IMR-90 (cell line): ENCODE results near the gene TEX53. TPM values are rescaled to one million over a fixed set of nuclear protein-coding genes. Genes with fewer than 3 reads are reported as not detected.

Experiments
- ATAC-seq: fragments of 200-7000 bp; cut with Tn5 transposase; 2 replicates; pipeline ENCODE4 v1.9.1; 2020; ENCODE audit warnings: low read depth, mild to moderate bottlenecking, moderate library complexity
- BruUV-seq: library from RNA; stranded (reverse); fragments of 400-500 nt; replicated peaks from 2 replicates; lab custom pipeline; 2021; lab: Mats Ljungman, UMichigan
- CTCF ChIA-PET: fragments of 300-600 bp; formaldehyde crosslinking; extraction: SDS; loops from one replicate; lab custom pipeline; 2021; ENCODE audit warnings: antibody characterized with exemption; lab: Yijun Ruan, JAX
- POLR2A ChIA-PET: fragments of 300-600 bp; sonication (Branson Sonifier 250); formaldehyde crosslinking; loops from one replicate; lab custom pipeline; 2022; ENCODE audit warnings: antibody characterized with exemption; ENCODE audit not compliant: unreplicated experiment; lab: Charles Lee
- DNase-seq: peaks from one replicate; pipeline ENCODE4 v3.0.0; 2013
- H2AFZ ChIP-seq: replicated peaks from 2 replicates; pipeline ENCODE3; 2013; ENCODE audit warnings: low read length, mild to moderate bottlenecking; ENCODE audit not compliant: poor library complexity
- H2AK5ac ChIP-seq: 2 replicates; pipeline ENCODE4 v1.6.1; 2013; ENCODE audit warnings: low read depth, low read length, inconsistent platforms
- H2AK9ac ChIP-seq: replicated peaks from 2 replicates; pipeline ENCODE3; 2013; ENCODE audit warnings: mild to moderate bottlenecking, low read depth, low read length, moderate library complexity; ENCODE audit not compliant: poor library complexity
- H2BK120ac ChIP-seq: 2 replicates; pipeline ENCODE4 v1.6.1; 2013; ENCODE audit warnings: low read depth, low read length, inconsistent platforms
- H2BK15ac ChIP-seq: 3 replicates; pipeline ENCODE4 v1.6.1; 2013; ENCODE audit warnings: low read depth, low read length, inconsistent platforms
- H2BK20ac ChIP-seq: 2 replicates; pipeline ENCODE4 v1.6.1; 2013; ENCODE audit warnings: low read depth, mild to moderate bottlenecking, inconsistent platforms, low read length, moderate library complexity
- H2BK5ac ChIP-seq: 2 replicates; pipeline ENCODE4 v1.6.1; 2013; ENCODE audit warnings: mild to moderate bottlenecking, low read depth, low read length, inconsistent platforms; ENCODE audit not compliant: poor library complexity, severe bottlenecking
- H3K14ac ChIP-seq: replicated peaks from 2 replicates; pipeline ENCODE4 v1.6.1; 2013; ENCODE audit warnings: low read depth, low read length, inconsistent platforms
- H3K18ac ChIP-seq: 2 replicates; pipeline ENCODE4 v1.6.1; 2013; ENCODE audit warnings: low read depth, low read length, control low read depth
- H3K23ac ChIP-seq: 2 replicates; pipeline ENCODE4 v1.6.1; 2013; ENCODE audit warnings: low read depth, low read length, inconsistent platforms
- H3K27ac ChIP-seq: 2 replicates; pipeline ENCODE4 v1.5.1; 2013; ENCODE audit warnings: mild to moderate bottlenecking, control low read depth, low read length; ENCODE audit not compliant: insufficient read depth
- H3K27me3 ChIP-seq: 2 replicates; pipeline ENCODE4 v1.6.1; 2013; ENCODE audit warnings: low read length; ENCODE audit not compliant: control insufficient read depth, insufficient read depth
- H3K36me3 ChIP-seq: 2 replicates; pipeline ENCODE4 v1.6.1; 2013; ENCODE audit warnings: low read length, mixed read lengths; ENCODE audit not compliant: control insufficient read depth, insufficient read depth
- H3K4ac ChIP-seq: 2 replicates; pipeline ENCODE4 v1.6.1; 2013; ENCODE audit warnings: low read depth, low read length, inconsistent platforms
- H3K4me1 ChIP-seq: 2 replicates; pipeline ENCODE4 v1.6.1; 2013; ENCODE audit warnings: low read length, mixed read lengths; ENCODE audit not compliant: control insufficient read depth, insufficient read depth
- H3K4me2 ChIP-seq: 2 replicates; pipeline ENCODE4 v1.6.1; 2013; ENCODE audit warnings: low read depth, mild to moderate bottlenecking, control low read depth, low read length, moderate library complexity
- H3K4me3 ChIP-seq: 2 replicates; pipeline ENCODE4 v1.5.1; 2013; ENCODE audit warnings: low read depth, mild to moderate bottlenecking, control low read depth, low read length, moderate library complexity; ENCODE audit not compliant: insufficient read depth
- H3K56ac ChIP-seq: 2 replicates; pipeline ENCODE4 v1.6.1; 2013; ENCODE audit warnings: low read length, inconsistent platforms; ENCODE audit not compliant: insufficient read depth; ENCODE audit errors: extremely low read depth
- H3K79me1 ChIP-seq, 2 experiments: 2 replicates each; pipeline ENCODE4 v1.6.1; 2013; ENCODE audit warnings: low read length in 2 of 2, inconsistent platforms in 1 of 2, low read depth in 1 of 2
- H3K9ac ChIP-seq: 2 replicates; pipeline ENCODE4 v1.6.1; 2013; ENCODE audit warnings: low read depth, low read length, control low read depth
- H3K9me1 ChIP-seq: 2 replicates; pipeline ENCODE4 v1.6.1; 2013; ENCODE audit warnings: low read length, inconsistent platforms; ENCODE audit not compliant: insufficient read depth
- H3K9me3 ChIP-seq: 2 replicates; pipeline ENCODE4 v1.6.1; 2013; ENCODE audit warnings: low read length; ENCODE audit not compliant: control insufficient read depth, insufficient read depth
- H4K20me1 ChIP-seq: 2 replicates; pipeline ENCODE4 v1.6.1; 2013; ENCODE audit warnings: low read length, inconsistent platforms; ENCODE audit not compliant: insufficient read depth
- H4K5ac ChIP-seq: 2 replicates; pipeline ENCODE4 v1.6.1; 2013; ENCODE audit warnings: mild to moderate bottlenecking, low read depth, low read length, control low read depth
- H4K8ac ChIP-seq, 2 experiments: 2 replicates each; pipeline ENCODE4 v1.6.1; 2013; ENCODE audit warnings: low read depth in 2 of 2, low read length in 2 of 2, control low read depth in 1 of 2, inconsistent platforms in 1 of 2
- H4K91ac ChIP-seq: 2 replicates; pipeline ENCODE4 v1.6.1; 2013; ENCODE audit warnings: low read depth, low read length, inconsistent platforms; ENCODE audit not compliant: insufficient read depth
- BHLHE40 ChIP-seq: fragments of 150-350 bp; IDR thresholded peaks from 2 replicates; pipeline ENCODE4 v1.6.1; 2016; ENCODE audit warnings: mild to moderate bottlenecking, low read depth, low read length
- CEBPB ChIP-seq: IDR thresholded peaks from 2 replicates; pipeline ENCODE4 v1.6.1; 2012; ENCODE audit warnings: low read depth, low read length, improper control_type of control experiment
- CHD1 ChIP-seq: IDR thresholded peaks from 2 replicates; pipeline ENCODE4 v1.6.1; 2012; ENCODE audit warnings: low read depth, low read length, improper control_type of control experiment
- MAZ ChIP-seq: IDR thresholded peaks from 2 replicates; pipeline ENCODE4 v1.6.1; 2012; ENCODE audit warnings: low read depth, mild to moderate bottlenecking, low read length, improper control_type of control experiment, moderate library complexity, borderline replicate concordance
- NFE2L2 ChIP-seq: fragments of 150-350 bp; IDR thresholded peaks from 2 replicates; pipeline ENCODE4 v1.6.1; 2016; ENCODE audit warnings: low read depth, mild to moderate bottlenecking, low read length
- RCOR1 ChIP-seq: IDR thresholded peaks from 2 replicates; pipeline ENCODE4 v1.6.1; 2012; ENCODE audit warnings: mild to moderate bottlenecking, low read length, improper control_type of control experiment; ENCODE audit not compliant: insufficient replicate concordance
- USF2 ChIP-seq: fragments of 150-350 bp; IDR thresholded peaks from 2 replicates; pipeline ENCODE4 v1.6.1; 2017; ENCODE audit warnings: mild to moderate bottlenecking, antibody characterized with exemption, low read length, low read depth
- WGBS, 2 experiments: methylation state at CpG; one replicate each; pipeline versions ENCODE4 v1.1.5 to v1.1.7; 2013; ENCODE audit warnings: missing lambda C conversion rate in 2 of 2; ENCODE audit not compliant: insufficient read length in 1 of 2; ENCODE audit errors: extremely low coverage in 2 of 2; 5-methylcytosine and 5-hydroxymethylcytosine counted together
- dilution Hi-C: fragments of 300-500 bp; cut with HindIII; formaldehyde crosslinking; loops from one replicate; pipeline ENCODE4 v1.14.3; 2018; ENCODE audit warnings: low sequenced_read_pairs; ENCODE audit not compliant: unreplicated experiment
- in situ Hi-C: fragments of 300-500 bp; cut with MboI; formaldehyde crosslinking; loops from 3 replicates; pipeline ENCODE4 v1.14.3; 2019; ENCODE audit warnings: low sequenced_read_pairs, inconsistent platforms, mixed read lengths
- intact Hi-C: fragments of 100-400 bp; cut with micrococcal nuclease; formaldehyde crosslinking; loops from 2 replicates; pipeline ENCODE4 v1.10.0; 2022
- polyA plus RNA-seq, 3 experiments: library from polyadenylated mRNA; depleted of rRNA; stranded (reverse); fragments of >200 nt; gene quantifications; 2 replicates each; pipeline ENCODE4 v1.2.3, GENCODE V29; 2012; ENCODE audit warnings: low replicate concordance in 1 of 3
- total RNA-seq: library from RNA; depleted of rRNA; stranded (reverse); fragments of >200 nt; gene quantifications from 2 replicates; pipeline ENCODE4 v1.2.3, GENCODE V29; 2012

The TEX53 gene
- total and polyA plus RNA-seq, 2 of the 4 experiments (the other 2 are of a cell fraction): not detected

DNA sequence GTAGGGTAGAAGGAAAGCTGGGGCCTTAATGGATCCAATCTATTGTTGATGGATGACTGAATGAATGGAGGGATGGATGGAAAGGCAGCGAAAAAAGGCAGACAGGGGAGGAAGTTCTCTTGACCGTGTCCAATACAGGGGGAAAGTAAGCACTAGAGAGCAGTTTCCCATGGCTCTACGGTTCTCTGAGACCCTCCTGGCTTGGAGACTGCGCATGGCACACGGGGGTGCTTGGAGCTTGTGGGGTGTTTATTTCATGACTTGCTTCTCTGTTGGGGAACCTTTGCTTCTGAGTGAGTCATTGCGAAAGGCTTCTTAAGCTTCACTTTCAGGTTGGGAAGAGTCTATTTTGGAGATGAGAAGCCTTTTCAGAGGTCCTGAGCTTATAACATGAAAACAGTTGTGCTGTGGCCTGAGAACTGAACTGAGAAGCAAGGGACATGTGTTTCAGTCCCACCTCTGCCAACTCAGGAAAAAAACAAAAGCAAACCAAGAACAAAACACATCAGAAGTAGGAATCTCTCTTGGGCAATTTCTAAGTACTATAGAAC is 37.2 kb upstream of the TEX53 start:
- Histone ChIP-seq H2AK5ac (peak overlapping the region; percentile 80; the same call in 1 of the 2 replicates), H3K27ac (no peak overlapping the region), H2BK15ac (peak overlapping the region; percentile 5; the same call in 1 of the 3 replicates), H2AFZ (no peak overlapping the region), H2BK20ac (peak overlapping the region; percentile 32), H3K23ac (no peak overlapping the region), H3K36me3 (no peaks in the 10 kb centered on the region), H4K5ac (no peak overlapping the region), H3K9me3 (peaks cover 2% of the 10 kb centered on the region; the same call in 1 of the 2 replicates), H3K18ac (peak overlapping the region; percentile 46; the same call in 1 of the 2 replicates), H3K79me1 (no peaks in the 10 kb centered on the region), H4K20me1 (no peaks in the 10 kb centered on the region), H3K56ac (no peak overlapping the region), H3K9me1 (peaks cover 18% of the 10 kb centered on the region), H4K91ac (no peak overlapping the region), H3K4me1 (peaks cover 13% of the 10 kb centered on the region), H3K9ac (no peak overlapping the region), H3K4ac (peak overlapping the region; percentile 62; the same call in 1 of the 2 replicates), H3K14ac (0 out of 2 replicates have a peak overlapping the region, but pooled peaks have one; percentile 54), H3K4me3 (no peak overlapping the region), H2BK5ac (no peak overlapping the region), H2AK9ac (no peak overlapping the region), H2BK120ac (peak overlapping the region; percentile 68; the same call in 1 of the 2 replicates), H4K8ac (peak overlapping the region in 1 of 2 experiments; percentile 51; a peak in 1 of 4 replicates), H3K27me3 (no peaks in the 10 kb centered on the region), H3K4me2 (no peak overlapping the region)
- ChIA-PET POLR2A (no interaction called here), CTCF (no interaction called here)
- no CpG with 5 or more reads among the region's 6 CpGs for WGBS, 2 experiments
- no peak for ATAC-seq
- TF ChIP-seq CEBPB (peak; percentile 52; the same call in 1 of the 2 replicates), NFE2L2 (no peak), BHLHE40 (no peak), MAZ (no peak), CHD1 (no peak), USF2 (no peak), RCOR1 (no peak)
- peak; percentile 26 for DNase-seq
- no TSS peak for BruUV-seq
- dilution Hi-C loops (no loop called here), intact Hi-C loops (no loop called here), in situ Hi-C loops (no loop called here)
